Right kidney (tissue), 1 donor: ENCODE data around the gene TMEM82.
A peak's percentile ranks its signal among the peaks of the same experiment; 100 is the strongest.

Source experiments
- DNase-seq: peaks from one replicate; pipeline ENCODE4 v3.0.0-alpha.2; 2016

Gene TMEM82

GRCh38 chr1:15756143-15757015, 14.1 kb downstream of the TMEM82 start:
- no peak for DNase-seq

GRCh38 chr1:15757016-15757543, 14.8 kb downstream of the TMEM82 start:
- DNase-seq = no peak

GRCh38 chr1:15757575-15758342, 15.5 kb downstream of the TMEM82 start:
- peak; percentile 66 for DNase-seq

- no peak for DNase-seq
Observed at GRCh38 chr1:15758343-15758931, 16.1 kb downstream of the TMEM82 start, which contains the start of gene FBLIM1. Gene FBLIM1, plus strand, starts transcription at chr1:15758795. Its CDS starts 6,189 bp downstream, at chr1:15764984.

- DNase-seq = peak; percentile 78
Observed at GRCh38 chr1:15758953-15759661, 16.8 kb downstream of the TMEM82 start.

- DNase-seq = peak; percentile 76
Observed at GRCh38 chr1:15760520-15761211, 18.4 kb downstream of the TMEM82 start.

GRCh38 chr1:15761366-15762128, 19.2 kb downstream of the TMEM82 start:
- DNase-seq = no peak

GRCh38 chr1:15762546-15762945, 20.2 kb downstream of the TMEM82 start:
- no peak for DNase-seq

- DNase-seq = no peak
Observed at GRCh38 chr1:15764269-15764764, 22.0 kb downstream of the TMEM82 start.

GRCh38 chr1:15764890-15765289, 22.6 kb downstream of the TMEM82 start:
- no peak for DNase-seq

- DNase-seq = no peak
Observed at GRCh38 chr1:15765495-15766194, 23.3 kb downstream of the TMEM82 start.

- DNase-seq = no peak
Observed at GRCh38 chr1:15767941-15768340, 25.6 kb downstream of the TMEM82 start.

GRCh38 chr1:15768388-15768787, 26.1 kb downstream of the TMEM82 start:
- no peak for DNase-seq

GRCh38 chr1:15770313-15770962, 28.1 kb downstream of the TMEM82 start:
- no peak for DNase-seq

GRCh38 chr1:15771836-15772515, 29.7 kb downstream of the TMEM82 start:
- no peak for DNase-seq

GRCh38 chr1:15775706-15776105, 33.4 kb downstream of the TMEM82 start:
- DNase-seq = no peak

- DNase-seq = no peak
Observed at GRCh38 chr1:15777909-15778707, 35.8 kb downstream of the TMEM82 start.

GRCh38 chr1:15785683-15786082, 43.4 kb downstream of the TMEM82 start:
- DNase-seq = no peak
